DOHH2 (cell line): ENCODE data around the gene GUCA1C.

Source experiments
- H3F3A ChIP-seq: fragments of 200-600 bp; sonication (generic), shearing (Covaris generic); 2 replicates; pipeline ENCODE4 v1.6.0; 2016; ENCODE audit warnings: antibody characterized with exemption, mild to moderate bottlenecking; ENCODE audit not compliant: control insufficient read depth, insufficient read depth
- H3K27ac ChIP-seq: fragments of 200-600 bp; sonication (generic); 2 replicates; pipeline ENCODE4 v1.5.1; 2014; ENCODE audit warnings: low read depth, mild to moderate bottlenecking, low read length, moderate library complexity
- H3K27me3 ChIP-seq: fragments of 200-600 bp; sonication (generic); 2 replicates; pipeline ENCODE4 v1.6.1; 2014; ENCODE audit warnings: mild to moderate bottlenecking, low read length, mixed read lengths; ENCODE audit not compliant: control insufficient read depth
- H3K36me3 ChIP-seq: fragments of 200-600 bp; sonication (generic); 2 replicates; pipeline ENCODE4 v1.6.1; 2014; ENCODE audit warnings: mild to moderate bottlenecking, low read length, moderate library complexity, mixed read lengths; ENCODE audit not compliant: control insufficient read depth
- H3K4me1 ChIP-seq: fragments of 200-600 bp; sonication (generic); 2 replicates; pipeline ENCODE4 v1.6.1; 2014; ENCODE audit warnings: mild to moderate bottlenecking, low read length, mixed read lengths; ENCODE audit not compliant: control insufficient read depth
- H3K4me2 ChIP-seq: fragments of 200-600 bp; sonication (generic); 2 replicates; pipeline ENCODE4 v1.6.0; 2014; ENCODE audit warnings: mild to moderate bottlenecking, low read length, moderate library complexity
- H3K4me3 ChIP-seq: fragments of 200-600 bp; sonication (generic); 2 replicates; pipeline ENCODE4 v1.5.1; 2014; ENCODE audit warnings: mild to moderate bottlenecking, low read length, mixed read lengths
- H3K79me2 ChIP-seq: fragments of 200-600 bp; sonication (generic); 2 replicates; pipeline ENCODE4 v1.6.1; 2014; ENCODE audit warnings: mild to moderate bottlenecking, low read length, mixed read lengths; ENCODE audit not compliant: control insufficient read depth
- H3K9me2 ChIP-seq: fragments of 200-600 bp; sonication (generic); replicated peaks from 2 replicates; pipeline ENCODE4 v1.6.1; 2014; ENCODE audit warnings: mild to moderate bottlenecking, low read length, mixed read lengths; ENCODE audit not compliant: control insufficient read depth
- H3K9me3 ChIP-seq: fragments of 200-600 bp; sonication (generic); 2 replicates; pipeline ENCODE4 v1.6.1; 2014; ENCODE audit warnings: antibody characterized with exemption, low read length, mixed read lengths; ENCODE audit not compliant: control insufficient read depth, insufficient read depth
- H4K20me1 ChIP-seq: fragments of 200-600 bp; sonication (generic); 2 replicates; pipeline ENCODE4 v1.6.0; 2014; ENCODE audit warnings: low read depth, mild to moderate bottlenecking, antibody characterized with exemption, low read length, moderate library complexity; ENCODE audit not compliant: control insufficient read depth, insufficient read depth
- CTCF ChIP-seq: fragments of 200-600 bp; sonication (generic); IDR thresholded peaks from one replicate; pipeline ENCODE4 v1.5.1; 2014; ENCODE audit warnings: antibody characterized with exemption, mild to moderate bottlenecking, low read depth, low read length; ENCODE audit not compliant: poor library complexity, severe bottlenecking
- EZH2phosphoT487 ChIP-seq: fragments of 200-600 bp; sonication (generic); IDR thresholded peaks from 2 replicates; pipeline ENCODE4 v1.6.1; 2017; ENCODE audit warnings: borderline replicate concordance, mild to moderate bottlenecking, antibody characterized with exemption, low read length, moderate library complexity, mixed read lengths

The GUCA1C gene

GRCh38 chr3:108909799-108910198 lies 43.9 kb downstream of the GUCA1C start:
- Histone ChIP-seq H4K20me1 (no peaks in the 10 kb centered on the region), H3K9me2 (no peaks in the 10 kb centered on the region), H3K9me3 (no peaks in the 10 kb centered on the region), H3K4me3 (no peak overlapping the region), H3K36me3 (no peaks in the 10 kb centered on the region), H3K79me2 (no peaks in the 10 kb centered on the region), H3K4me2 (no peak overlapping the region), H3K27ac (no peak overlapping the region), H3K4me1 (no peaks in the 10 kb centered on the region), H3F3A (no peaks in the 10 kb centered on the region), H3K27me3 (no peaks in the 10 kb centered on the region)
- no peak for TF ChIP-seq EZH2phosphoT487
- TF ChIP-seq CTCF: no peak

- H4K20me1 ChIP-seq: no peaks in the 10 kb centered on the region
- no peaks in the 10 kb centered on the region for H3K9me3 ChIP-seq
- H3F3A ChIP-seq: no peaks in the 10 kb centered on the region
- no peaks in the 10 kb centered on the region for H3K79me2 ChIP-seq
- no peak for TF ChIP-seq CTCF
- no peak for TF ChIP-seq EZH2phosphoT487
- no peaks in the 10 kb centered on the region for H3K9me2 ChIP-seq
- H3K27ac ChIP-seq: no peak overlapping the region
- H3K4me1 ChIP-seq: no peaks in the 10 kb centered on the region
- no peak overlapping the region for H3K4me2 ChIP-seq
- H3K27me3 ChIP-seq: no peaks in the 10 kb centered on the region
- no peak overlapping the region for H3K4me3 ChIP-seq
- no peaks in the 10 kb centered on the region for H3K36me3 ChIP-seq
Observed at GRCh38 chr3:108907194-108907593, 46.5 kb downstream of the GUCA1C start.

GRCh38 chr3:108899530-108899929 lies 54.1 kb downstream of the GUCA1C start:
- Histone ChIP-seq H3K9me3 (no peaks in the 10 kb centered on the region), H3K27me3 (no peaks in the 10 kb centered on the region), H3K27ac (no peak overlapping the region), H4K20me1 (no peaks in the 10 kb centered on the region), H3K79me2 (no peaks in the 10 kb centered on the region), H3K36me3 (no peaks in the 10 kb centered on the region), H3F3A (no peaks in the 10 kb centered on the region), H3K4me1 (no peaks in the 10 kb centered on the region), H3K4me3 (no peak overlapping the region), H3K4me2 (no peak overlapping the region), H3K9me2 (no peaks in the 10 kb centered on the region)
- TF ChIP-seq EZH2phosphoT487 (no peak), CTCF (no peak)

- TF ChIP-seq CTCF: no peak
- no peak for TF ChIP-seq EZH2phosphoT487
Observed at GRCh38 chr3:108897883-108898282, 55.8 kb downstream of the GUCA1C start.

More at GRCh38 chr3:108897883-108898282, 55.8 kb downstream of the GUCA1C start:
- Histone ChIP-seq H3K4me1 (no peaks in the 10 kb centered on the region), H3F3A (no peaks in the 10 kb centered on the region), H3K27me3 (no peaks in the 10 kb centered on the region), H3K4me3 (no peak overlapping the region), H3K27ac (no peak overlapping the region), H3K9me3 (no peaks in the 10 kb centered on the region), H4K20me1 (no peaks in the 10 kb centered on the region), H3K9me2 (no peaks in the 10 kb centered on the region), H3K4me2 (no peak overlapping the region), H3K36me3 (no peaks in the 10 kb centered on the region), H3K79me2 (no peaks in the 10 kb centered on the region)
